NT2/D1 (cell line): ENCODE data around the gene EEF2KMT.
A peak's percentile ranks its signal among the peaks of the same experiment; 100 is the strongest.

Experiments used
- DNase-seq: peaks from one replicate; pipeline ENCODE4 v3.0.0-alpha.2; 2011; ENCODE audit warnings: low read depth, low spot score
- H3K27me3 ChIP-seq: 2 replicates; pipeline ENCODE4 v1.6.0; 2011; ENCODE audit warnings: mild to moderate bottlenecking; ENCODE audit not compliant: insufficient read length, insufficient read depth
- H3K36me3 ChIP-seq: 2 replicates; pipeline ENCODE4 v1.6.1; 2011; ENCODE audit warnings: mild to moderate bottlenecking, low read length, mixed read lengths; ENCODE audit not compliant: insufficient read depth, insufficient read length
- H3K4me1 ChIP-seq: 2 replicates; pipeline ENCODE4 v1.5.1; 2011; ENCODE audit not compliant: insufficient read depth, insufficient read length
- H3K4me3 ChIP-seq: 2 replicates; pipeline ENCODE4 v1.5.1; 2011; ENCODE audit warnings: low read depth; ENCODE audit not compliant: insufficient read length
- H3K9ac ChIP-seq: 2 replicates; pipeline ENCODE4 v1.6.0; 2011; ENCODE audit warnings: low read depth; ENCODE audit not compliant: insufficient read length
- H3K9me3 ChIP-seq: 2 replicates; pipeline ENCODE4 v1.5.1; 2011; ENCODE audit warnings: mild to moderate bottlenecking, low read length; ENCODE audit not compliant: insufficient read depth
- SUZ12 ChIP-seq: IDR thresholded peaks from 2 replicates; pipeline ENCODE4 v1.6.1; 2011; ENCODE audit not compliant: insufficient read length, insufficient read depth; ENCODE audit errors: extremely low read depth
- YY1 ChIP-seq: IDR thresholded peaks from 2 replicates; pipeline ENCODE4 v1.6.1; 2011; ENCODE audit not compliant: insufficient read length, insufficient read depth
- ZNF274 ChIP-seq: IDR thresholded peaks from 2 replicates; pipeline ENCODE4 v1.6.1; 2011; ENCODE audit warnings: mild to moderate bottlenecking, low read depth, low read length

Gene EEF2KMT

GRCh38 chr16:5040451-5040850 lies 57.1 kb downstream of the EEF2KMT start:
- H3K9ac ChIP-seq = no peak overlapping the region

GRCh38 chr16:5036228-5037156 lies 61.1 kb downstream of the EEF2KMT start:
- H3K9ac ChIP-seq = peak overlapping the region; percentile 4
- TF ChIP-seq ZNF274 (no peak), SUZ12 (no peak), YY1 (no peak)
- DNase-seq = no peak

More at GRCh38 chr16:5040451-5040850, 57.1 kb downstream of the EEF2KMT start:
- peaks cover 8% of the 10 kb centered on the region for H3K4me1 ChIP-seq
- H3K9me3 ChIP-seq = no peaks in the 10 kb centered on the region
- DNase-seq = no peak
- H3K36me3 ChIP-seq = peaks cover 17% of the 10 kb centered on the region
- TF ChIP-seq YY1 (no peak), SUZ12 (no peak), ZNF274 (no peak)
- H3K4me3 ChIP-seq = no peak overlapping the region
- H3K27me3 ChIP-seq = no peaks in the 10 kb centered on the region

GRCh38 chr16:5035909-5036227 lies 61.7 kb downstream of the EEF2KMT start:
- no peak for DNase-seq
- Histone ChIP-seq H3K36me3 (peaks cover 8% of the 10 kb centered on the region), H3K9me3 (no peaks in the 10 kb centered on the region), H3K4me1 (peaks cover 5% of the 10 kb centered on the region), H3K27me3 (peaks cover 11% of the 10 kb centered on the region), H3K9ac (no peak overlapping the region), H3K4me3 (no peak overlapping the region)
- no peak for TF ChIP-seq YY1

More at GRCh38 chr16:5036228-5037156, 61.1 kb downstream of the EEF2KMT start:
- no peak overlapping the region for H3K4me3 ChIP-seq
- no peaks in the 10 kb centered on the region for H3K9me3 ChIP-seq
- peaks cover 5% of the 10 kb centered on the region for H3K4me1 ChIP-seq
- H3K27me3 ChIP-seq = peaks cover 11% of the 10 kb centered on the region
- peaks cover 6% of the 10 kb centered on the region for H3K36me3 ChIP-seq
